ENCODE data around the gene LBHD2.
"Not testable (repeated sequence)": the region's sequence is repeated elsewhere in the genome, so short reads cannot be mapped to it uniquely, and the experiment has no call there.

The LBHD2 gene

GRCh38 chr14:103084021-103084919 is at the start of gene LBHD2:
Gene LBHD2, plus strand, starts transcription at chr14:103084210. Its CDS starts 1,803 bp downstream, at chr14:103086013.
- DNase-seq: no peak

GRCh38 chr14:103041464-103041863 is 42.5 kb upstream of the LBHD2 start:
- DNase-seq: no peak

GRCh38 chr14:103043257-103044015 is 40.6 kb upstream of the LBHD2 start:
- DNase-seq: no peak

- no peak for DNase-seq
These were observed 38.6 kb upstream of the LBHD2 start for GRCh38 chr14:103045371-103045869.

- not testable (repeated sequence) for DNase-seq
These were observed 36.6 kb upstream of the LBHD2 start for GRCh38 chr14:103047453-103047852.

GRCh38 chr14:103050935-103051334 is 33.1 kb upstream of the LBHD2 start:
- no peak for DNase-seq

- DNase-seq: no peak
These were observed 31.6 kb upstream of the LBHD2 start for GRCh38 chr14:103052407-103052806.

GRCh38 chr14:103055695-103056094 is 28.3 kb upstream of the LBHD2 start:
- no peak for DNase-seq

- no peak for DNase-seq
These were observed 27.5 kb upstream of the LBHD2 start for GRCh38 chr14:103056322-103057027.

- DNase-seq: no peak
These were observed 27.0 kb upstream of the LBHD2 start for GRCh38 chr14:103057028-103057371.

GRCh38 chr14:103057372-103058163 is 26.4 kb upstream of the LBHD2 start, which contains the start of gene CDC42BPB:
Gene CDC42BPB, minus strand, starts transcription at chr14:103057549. Its CDS starts 376 bp downstream, at chr14:103057173.
- DNase-seq: peak; percentile 39 to 43

GRCh38 chr14:103058164-103059055 is 25.6 kb upstream of the LBHD2 start:
- DNase-seq: no peak

- DNase-seq: no peak
These were observed 24.5 kb upstream of the LBHD2 start for GRCh38 chr14:103059556-103059955.

GRCh38 chr14:103061482-103061976 is 22.5 kb upstream of the LBHD2 start:
- DNase-seq: no peak

GRCh38 chr14:103064436-103064835 is 19.6 kb upstream of the LBHD2 start:
- DNase-seq: no peak

GRCh38 chr14:103064978-103065377 is 19.0 kb upstream of the LBHD2 start:
- DNase-seq: no peak

- DNase-seq: no peak
These were observed 18.1 kb upstream of the LBHD2 start for GRCh38 chr14:103065861-103066260.

- no peak for DNase-seq
These were observed 17.6 kb upstream of the LBHD2 start for GRCh38 chr14:103066399-103066798.

- no peak for DNase-seq
These were observed 16.6 kb upstream of the LBHD2 start for GRCh38 chr14:103067231-103067954.

All from activated CD4-positive, alpha-beta T cell treated with anti-CD3 and anti-CD28 coated beads, Interleukin-2, amount 50 U/mL, for 4 hours (primary cell).